ENCODE results near the gene RFC1.
"Not testable (repeated sequence)": the region's sequence is repeated elsewhere in the genome, so short reads cannot be mapped to it uniquely, and the experiment has no call there.

The RFC1 gene, protein sequence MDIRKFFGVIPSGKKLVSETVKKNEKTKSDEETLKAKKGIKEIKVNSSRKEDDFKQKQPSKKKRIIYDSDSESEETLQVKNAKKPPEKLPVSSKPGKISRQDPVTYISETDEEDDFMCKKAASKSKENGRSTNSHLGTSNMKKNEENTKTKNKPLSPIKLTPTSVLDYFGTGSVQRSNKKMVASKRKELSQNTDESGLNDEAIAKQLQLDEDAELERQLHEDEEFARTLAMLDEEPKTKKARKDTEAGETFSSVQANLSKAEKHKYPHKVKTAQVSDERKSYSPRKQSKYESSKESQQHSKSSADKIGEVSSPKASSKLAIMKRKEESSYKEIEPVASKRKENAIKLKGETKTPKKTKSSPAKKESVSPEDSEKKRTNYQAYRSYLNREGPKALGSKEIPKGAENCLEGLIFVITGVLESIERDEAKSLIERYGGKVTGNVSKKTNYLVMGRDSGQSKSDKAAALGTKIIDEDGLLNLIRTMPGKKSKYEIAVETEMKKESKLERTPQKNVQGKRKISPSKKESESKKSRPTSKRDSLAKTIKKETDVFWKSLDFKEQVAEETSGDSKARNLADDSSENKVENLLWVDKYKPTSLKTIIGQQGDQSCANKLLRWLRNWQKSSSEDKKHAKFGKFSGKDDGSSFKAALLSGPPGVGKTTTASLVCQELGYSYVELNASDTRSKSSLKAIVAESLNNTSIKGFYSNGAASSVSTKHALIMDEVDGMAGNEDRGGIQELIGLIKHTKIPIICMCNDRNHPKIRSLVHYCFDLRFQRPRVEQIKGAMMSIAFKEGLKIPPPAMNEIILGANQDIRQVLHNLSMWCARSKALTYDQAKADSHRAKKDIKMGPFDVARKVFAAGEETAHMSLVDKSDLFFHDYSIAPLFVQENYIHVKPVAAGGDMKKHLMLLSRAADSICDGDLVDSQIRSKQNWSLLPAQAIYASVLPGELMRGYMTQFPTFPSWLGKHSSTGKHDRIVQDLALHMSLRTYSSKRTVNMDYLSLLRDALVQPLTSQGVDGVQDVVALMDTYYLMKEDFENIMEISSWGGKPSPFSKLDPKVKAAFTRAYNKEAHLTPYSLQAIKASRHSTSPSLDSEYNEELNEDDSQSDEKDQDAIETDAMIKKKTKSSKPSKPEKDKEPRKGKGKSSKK

DNA sequence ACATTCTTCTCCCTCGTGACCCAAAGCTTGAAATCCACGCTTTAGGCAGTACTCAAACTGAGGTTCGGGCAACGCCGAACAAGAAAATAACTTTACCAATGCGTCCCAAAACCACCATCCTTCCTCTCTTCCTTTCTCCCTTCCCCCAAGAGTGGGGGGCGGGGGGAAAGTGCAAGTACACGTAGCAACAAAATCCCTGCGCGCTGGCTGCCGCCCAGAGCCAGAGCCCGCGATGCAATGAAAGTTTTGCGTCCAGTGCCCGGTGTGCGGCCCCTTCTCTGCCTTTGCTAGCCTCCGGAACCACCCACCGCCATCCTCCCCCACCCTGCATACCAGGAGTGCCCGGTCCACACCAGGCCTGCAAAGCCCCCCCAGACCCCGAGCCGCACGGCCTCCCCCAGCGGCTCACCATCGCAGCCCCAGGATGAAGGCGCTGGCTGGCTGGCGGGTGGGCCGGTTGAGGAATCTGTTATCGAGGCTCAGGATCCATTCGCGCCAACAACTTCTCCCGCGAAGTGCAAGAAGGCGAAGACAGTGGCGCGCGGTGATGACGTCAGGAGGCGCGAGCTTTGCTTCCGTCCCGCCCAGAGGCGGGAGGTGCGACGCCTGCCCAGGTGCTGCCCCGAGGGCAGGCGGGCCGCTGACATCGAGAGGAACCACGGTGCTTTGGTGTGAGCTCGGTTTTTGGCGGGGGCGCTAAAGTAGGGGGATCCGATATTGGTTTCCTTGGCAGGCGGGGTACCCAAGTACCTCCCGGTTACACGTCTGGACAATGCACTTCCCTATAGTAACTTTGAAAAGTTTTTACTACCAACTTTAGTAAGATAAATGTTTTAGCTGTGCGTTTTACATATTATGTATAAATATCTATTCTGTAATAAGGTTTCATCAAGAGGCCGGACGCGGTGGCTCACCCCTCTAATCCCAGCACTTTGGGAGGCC, at the start of gene RFC1:
RFC1 (minus strand) TSS at position 533 of the 942 bp plus-strand sequence; CDS start at position 412, 121 bp downstream.
- H3K4me3 ChIP-seq (ENCODE audit: low read length): peak within 1 kb of the TSS; percentile 80
- H3K27ac ChIP-seq (ENCODE audit: low read depth, low read length): peak within 1 kb of the TSS; percentile 95
- peaks cover 44% of the 10 kb centered on the region for H3K4me1 ChIP-seq (ENCODE audit: control insufficient read depth, low read length)
- H3K36me3 ChIP-seq (ENCODE audit: control insufficient read depth, low read length): peaks cover 35% of the 10 kb centered on the region; the same call in 1 of the 2 replicates
- peaks cover 31% of the 10 kb centered on the region for H3F3A ChIP-seq (ENCODE audit: control insufficient read depth, insufficient read depth)
- H3K9me2 ChIP-seq (replicated peaks; ENCODE audit: control insufficient read depth, low read length): no peaks in the 10 kb centered on the region
- peaks cover 6% of the 10 kb centered on the region for H3K9me3 ChIP-seq (ENCODE audit: control insufficient read depth, insufficient read depth, low read length)
- peak within 1 kb of the TSS; percentile 79 for H3K4me2 ChIP-seq (ENCODE audit: low read length)
- TF ChIP-seq EZH2phosphoT487 (IDR thresholded peaks at IDR 0.05; ENCODE audit: borderline replicate concordance, low read length): no peak
- TF ChIP-seq, protein P1, sequence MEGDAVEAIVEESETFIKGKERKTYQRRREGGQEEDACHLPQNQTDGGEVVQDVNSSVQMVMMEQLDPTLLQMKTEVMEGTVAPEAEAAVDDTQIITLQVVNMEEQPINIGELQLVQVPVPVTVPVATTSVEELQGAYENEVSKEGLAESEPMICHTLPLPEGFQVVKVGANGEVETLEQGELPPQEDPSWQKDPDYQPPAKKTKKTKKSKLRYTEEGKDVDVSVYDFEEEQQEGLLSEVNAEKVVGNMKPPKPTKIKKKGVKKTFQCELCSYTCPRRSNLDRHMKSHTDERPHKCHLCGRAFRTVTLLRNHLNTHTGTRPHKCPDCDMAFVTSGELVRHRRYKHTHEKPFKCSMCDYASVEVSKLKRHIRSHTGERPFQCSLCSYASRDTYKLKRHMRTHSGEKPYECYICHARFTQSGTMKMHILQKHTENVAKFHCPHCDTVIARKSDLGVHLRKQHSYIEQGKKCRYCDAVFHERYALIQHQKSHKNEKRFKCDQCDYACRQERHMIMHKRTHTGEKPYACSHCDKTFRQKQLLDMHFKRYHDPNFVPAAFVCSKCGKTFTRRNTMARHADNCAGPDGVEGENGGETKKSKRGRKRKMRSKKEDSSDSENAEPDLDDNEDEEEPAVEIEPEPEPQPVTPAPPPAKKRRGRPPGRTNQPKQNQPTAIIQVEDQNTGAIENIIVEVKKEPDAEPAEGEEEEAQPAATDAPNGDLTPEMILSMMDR (IDR thresholded peaks at IDR 0.05; ENCODE audit: low read depth, low read length, poor library complexity, severe bottlenecking): no peak
- peaks cover 52% of the 10 kb centered on the region for H3K79me2 ChIP-seq (ENCODE audit: control insufficient read depth, low read length)
- no peaks in the 10 kb centered on the region for H4K20me1 ChIP-seq (ENCODE audit: control insufficient read depth, insufficient read depth, low read depth, low read length)
- H3K27me3 ChIP-seq (ENCODE audit: control insufficient read depth, low read length): no peaks in the 10 kb centered on the region

DNA sequence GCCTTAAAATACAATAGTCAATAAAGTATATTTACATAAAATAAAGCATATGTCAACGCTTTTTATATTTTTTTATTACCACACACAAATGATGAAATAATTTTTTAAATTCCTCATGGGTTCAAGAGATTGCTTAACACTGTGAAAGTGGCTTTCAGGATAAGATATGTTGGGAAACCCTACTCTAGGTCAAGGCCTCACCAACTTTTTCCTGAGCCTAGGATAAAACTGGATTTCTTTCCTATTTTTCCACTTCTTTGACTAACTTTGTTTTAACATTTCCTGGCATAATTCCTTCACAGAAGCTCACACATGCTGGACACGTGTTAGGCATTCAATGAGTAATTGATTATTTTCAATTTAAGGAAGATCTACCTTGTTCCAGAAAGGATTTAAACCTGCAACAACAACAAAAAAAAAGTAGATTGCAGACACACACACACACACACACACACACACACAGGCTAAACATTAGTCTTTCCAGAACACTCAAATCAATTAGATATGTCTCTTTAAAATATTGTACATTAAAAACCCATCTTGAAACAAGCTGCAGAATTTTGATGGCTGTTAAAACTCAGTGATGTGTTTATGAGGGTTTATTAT, 49.6 kb upstream of the RFC1 start:
- Histone ChIP-seq H3K79me2 (ENCODE audit: control insufficient read depth, low read length) (no peaks in the 10 kb centered on the region), H3K4me3 (ENCODE audit: low read length) (no peak overlapping the region), H3K4me2 (ENCODE audit: low read length) (no peak overlapping the region), H3K4me1 (ENCODE audit: control insufficient read depth, low read length) (no peaks in the 10 kb centered on the region), H3K36me3 (ENCODE audit: control insufficient read depth, low read length) (no peaks in the 10 kb centered on the region), H3K27ac (ENCODE audit: low read depth, low read length) (no peak overlapping the region), H3K27me3 (ENCODE audit: control insufficient read depth, low read length) (no peaks in the 10 kb centered on the region), H4K20me1 (ENCODE audit: control insufficient read depth, insufficient read depth, low read depth, low read length) (no peaks in the 10 kb centered on the region), H3K9me2 (replicated peaks; ENCODE audit: control insufficient read depth, low read length) (no peaks in the 10 kb centered on the region), H3K9me3 (ENCODE audit: control insufficient read depth, insufficient read depth, low read length) (no peaks in the 10 kb centered on the region), H3F3A (ENCODE audit: control insufficient read depth, insufficient read depth) (no peaks in the 10 kb centered on the region)
- TF ChIP-seq, protein P1 (IDR thresholded peaks at IDR 0.05; ENCODE audit: low read depth, low read length, poor library complexity, severe bottlenecking): no peak

DNA sequence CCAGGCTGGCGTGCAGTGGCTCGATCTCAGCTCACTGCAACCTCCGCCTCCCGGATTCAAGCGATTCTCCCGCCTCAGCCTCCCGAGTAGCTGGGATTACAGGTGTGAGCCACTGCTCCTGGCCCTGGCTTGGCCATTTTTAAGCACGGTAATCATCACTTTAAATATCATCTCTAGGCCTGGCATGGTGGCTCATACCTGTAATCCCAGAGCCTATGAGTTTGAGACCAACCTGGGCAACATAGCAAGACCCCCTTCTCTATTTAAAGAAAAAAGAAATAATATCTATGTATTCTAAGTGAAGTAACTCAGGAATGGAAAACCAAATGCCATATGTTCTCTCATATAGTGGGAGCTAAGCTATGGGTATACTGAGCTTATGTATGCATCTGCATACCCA, 45.4 kb upstream of the RFC1 start:
- H3K27ac ChIP-seq (ENCODE audit: low read depth, low read length); H3K4me2 ChIP-seq (ENCODE audit: low read length); H3F3A ChIP-seq (ENCODE audit: control insufficient read depth, insufficient read depth); H3K36me3 ChIP-seq (ENCODE audit: control insufficient read depth, low read length); H4K20me1 ChIP-seq (ENCODE audit: control insufficient read depth, insufficient read depth, low read depth, low read length); H3K9me2 ChIP-seq (replicated peaks; ENCODE audit: control insufficient read depth, low read length); H3K9me3 ChIP-seq (ENCODE audit: control insufficient read depth, insufficient read depth, low read length); H3K79me2 ChIP-seq (ENCODE audit: control insufficient read depth, low read length); H3K4me3 ChIP-seq (ENCODE audit: low read length); H3K27me3 ChIP-seq (ENCODE audit: control insufficient read depth, low read length): not testable (repeated sequence)
- H3K4me1 ChIP-seq (ENCODE audit: control insufficient read depth, low read length): peaks cover 10% of the 10 kb centered on the region
